Neuronal stem cell (in vitro differentiated cells): ENCODE data around the gene SHISAL1.

Experiments
- DNase-seq: peaks from one replicate; pipeline ENCODE4 v3.0.0-alpha.2; 2013; ENCODE audit warnings: low spot score
- H2AFZ ChIP-seq: one replicate; pipeline ENCODE4 v1.6.1; 2013; ENCODE audit warnings: mild to moderate bottlenecking, low read length, inconsistent platforms
- H2AK5ac ChIP-seq: 2 replicates; pipeline ENCODE4 v1.6.1; 2013; ENCODE audit warnings: low read depth, mild to moderate bottlenecking, inconsistent platforms, low read length, moderate library complexity, mixed read lengths
- H2BK120ac ChIP-seq: 2 replicates; pipeline ENCODE4 v1.6.1; 2013; ENCODE audit warnings: low read depth, mild to moderate bottlenecking, inconsistent platforms, low read length, moderate library complexity, mixed read lengths
- H2BK12ac ChIP-seq: one replicate; pipeline ENCODE4 v1.6.1; 2013; ENCODE audit warnings: low read length, inconsistent platforms
- H2BK15ac ChIP-seq: 2 replicates; pipeline ENCODE4 v1.6.1; 2013; ENCODE audit warnings: mild to moderate bottlenecking, low read length, inconsistent platforms, mixed read lengths
- H2BK5ac ChIP-seq: one replicate; pipeline ENCODE4 v1.6.1; 2013; ENCODE audit warnings: inconsistent platforms, mild to moderate bottlenecking, low read length, moderate library complexity
- H3K14ac ChIP-seq: one replicate; pipeline ENCODE4 v1.6.1; 2013; ENCODE audit warnings: low read length, inconsistent platforms
- H3K18ac ChIP-seq: 2 replicates; pipeline ENCODE4 v1.6.1; 2013; ENCODE audit warnings: low read length, inconsistent platforms
- H3K23ac ChIP-seq: 2 replicates; pipeline ENCODE4 v1.6.1; 2013; ENCODE audit warnings: low read depth, mild to moderate bottlenecking, mixed read lengths, low read length, inconsistent platforms; ENCODE audit not compliant: poor library complexity
- H3K27ac ChIP-seq: replicated peaks from 3 replicates; pipeline ENCODE4 v1.5.1; 2013; ENCODE audit warnings: low read length, inconsistent platforms
- H3K27me3 ChIP-seq, 3 experiments: 2 replicates each; pipeline ENCODE4 v1.6.1; 2013; ENCODE audit warnings: low read length in 3 of 3, mild to moderate bottlenecking in 2 of 3, inconsistent platforms in 1 of 3, low read depth in 1 of 3, mixed read lengths in 1 of 3, moderate library complexity in 1 of 3; ENCODE audit not compliant: control insufficient read depth in 3 of 3, insufficient read depth in 3 of 3
- H3K36me3 ChIP-seq, 2 donors: replicated peaks in 1 of 2; 2 replicates each; pipeline ENCODE4 v1.6.1; 2013; ENCODE audit warnings: low read length in 2 of 2; ENCODE audit not compliant: control insufficient read depth in 2 of 2, insufficient read depth in 2 of 2
- H3K4ac ChIP-seq: 2 replicates; pipeline ENCODE4 v1.6.1; 2013; ENCODE audit warnings: inconsistent platforms, mild to moderate bottlenecking, low read length, moderate library complexity
- H3K4me1 ChIP-seq, 2 donors: 1 replicate in 1 of 2; 2 replicates in 1 of 2; pipeline ENCODE4 v1.6.1; 2013; ENCODE audit warnings: low read length in 2 of 2, low read depth in 1 of 2; ENCODE audit not compliant: control insufficient read depth in 2 of 2, insufficient read depth in 1 of 2
- H3K4me2 ChIP-seq: one replicate; pipeline ENCODE4 v1.6.1; 2013; ENCODE audit warnings: mild to moderate bottlenecking, low read length, inconsistent platforms; ENCODE audit not compliant: insufficient read depth, poor library complexity, severe bottlenecking
- H3K4me3 ChIP-seq, 2 donors: 2 replicates each; pipeline ENCODE4 v1.5.1; 2013; ENCODE audit warnings: low read length in 2 of 2, mild to moderate bottlenecking in 2 of 2, inconsistent platforms in 1 of 2, moderate library complexity in 1 of 2
- H3K79me1 ChIP-seq: one replicate; pipeline ENCODE4 v1.6.1; 2013; ENCODE audit warnings: low read depth, mild to moderate bottlenecking, inconsistent platforms, low read length, moderate library complexity
- H3K9ac ChIP-seq: one replicate; pipeline ENCODE4 v1.6.1; 2013; ENCODE audit warnings: mild to moderate bottlenecking, low read depth, low read length, inconsistent platforms; ENCODE audit not compliant: poor library complexity
- H3K9me3 ChIP-seq, 2 donors: replicated peaks in 1 of 2; 2 replicates each; pipeline versions ENCODE3 to v1.6.1; 2013; ENCODE audit warnings: low read length in 2 of 2, mild to moderate bottlenecking in 2 of 2, inconsistent platforms in 1 of 2, low read depth in 1 of 2, mixed read lengths in 1 of 2, moderate library complexity in 1 of 2; ENCODE audit not compliant: control insufficient read depth in 2 of 2, insufficient read depth in 1 of 2
- H4K8ac ChIP-seq: one replicate; pipeline ENCODE4 v1.6.1; 2013; ENCODE audit warnings: low read depth, mild to moderate bottlenecking, inconsistent platforms, low read length, moderate library complexity
- H4K91ac ChIP-seq: one replicate; pipeline ENCODE4 v1.6.1; 2013; ENCODE audit warnings: low read length, low read depth, mild to moderate bottlenecking, inconsistent platforms; ENCODE audit not compliant: poor library complexity
- WGBS, 2 donors: extraction: QIAGEN DNeasy Blood & Tissue Kit; methylation state at CpG; one replicate each; pipeline ENCODE4 v1.1.7; 2013; ENCODE audit warnings: missing lambda C conversion rate in 2 of 2, mixed read lengths in 1 of 2; ENCODE audit not compliant: insufficient read length in 2 of 2, insufficient replicate concordance in 1 of 2; ENCODE audit errors: extremely low coverage in 2 of 2; 5-methylcytosine and 5-hydroxymethylcytosine counted together

SHISAL1 gene

DNA sequence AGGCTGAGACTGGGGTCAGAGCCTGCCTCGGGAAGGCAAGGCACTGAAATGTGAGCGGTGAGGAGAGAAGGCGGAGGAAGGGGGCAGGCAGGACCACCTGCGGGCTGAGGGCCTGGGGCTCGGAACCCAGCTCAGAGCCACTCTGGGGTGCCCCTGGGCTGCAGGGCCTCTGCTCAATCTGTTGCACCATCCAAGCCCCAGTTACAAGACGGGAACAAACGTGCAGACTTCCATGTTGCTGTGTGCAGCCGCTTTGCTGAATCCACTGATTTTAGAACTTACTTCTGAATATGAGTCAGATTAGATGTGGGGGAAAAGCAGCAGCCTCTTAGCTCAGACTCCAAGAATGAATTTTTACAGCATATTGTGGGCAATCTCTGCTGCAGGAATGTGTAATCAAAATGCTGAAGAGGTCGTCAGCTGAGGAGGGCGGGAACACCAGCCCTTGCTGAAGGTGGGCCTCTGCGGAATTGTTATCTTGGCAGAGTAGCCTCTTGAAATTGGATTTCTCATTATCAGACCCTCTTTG, 110.4 kb downstream of the SHISAL1 start:
- H3K23ac ChIP-seq: no peak overlapping the region
- peak overlapping the region; percentile 27 for H2BK5ac ChIP-seq
- H2AK5ac ChIP-seq: no peak overlapping the region
- H3K9me3 ChIP-seq: no peaks in the 10 kb centered on the region
- peak overlapping the region; percentile 44 for H3K18ac ChIP-seq
- H3K79me1 ChIP-seq: peaks cover 2% of the 10 kb centered on the region
- H3K27me3 ChIP-seq: peaks cover 0 to 32% (median 0%) of the 10 kb centered on the region in 3 experiments
- H3K36me3 ChIP-seq: no peaks in the 10 kb centered on the region
- no peak overlapping the region for H2AFZ ChIP-seq
- H3K4me2 ChIP-seq: no peak overlapping the region
- peak overlapping the region; percentile 82 for H2BK15ac ChIP-seq
- no peak overlapping the region for H3K14ac ChIP-seq
- peak overlapping the region; percentile 70 for H3K9ac ChIP-seq
- peak overlapping the region; percentile 19 for H4K8ac ChIP-seq
- H2BK120ac ChIP-seq: peak overlapping the region; percentile 48
- H4K91ac ChIP-seq: no peak overlapping the region
- no CpG with 5 or more reads among the region's 11 CpGs for WGBS, 2 donors
- H3K4me1 ChIP-seq: peaks cover 0 to 2% of the 10 kb centered on the region in 2 donors
- no peak overlapping the region for H3K27ac ChIP-seq
- no peak overlapping the region for H3K4ac ChIP-seq
- no peak for DNase-seq
- H2BK12ac ChIP-seq: no peak overlapping the region
- peak overlapping the region in 1 of 2 donors; percentile 47 for H3K4me3 ChIP-seq

DNA sequence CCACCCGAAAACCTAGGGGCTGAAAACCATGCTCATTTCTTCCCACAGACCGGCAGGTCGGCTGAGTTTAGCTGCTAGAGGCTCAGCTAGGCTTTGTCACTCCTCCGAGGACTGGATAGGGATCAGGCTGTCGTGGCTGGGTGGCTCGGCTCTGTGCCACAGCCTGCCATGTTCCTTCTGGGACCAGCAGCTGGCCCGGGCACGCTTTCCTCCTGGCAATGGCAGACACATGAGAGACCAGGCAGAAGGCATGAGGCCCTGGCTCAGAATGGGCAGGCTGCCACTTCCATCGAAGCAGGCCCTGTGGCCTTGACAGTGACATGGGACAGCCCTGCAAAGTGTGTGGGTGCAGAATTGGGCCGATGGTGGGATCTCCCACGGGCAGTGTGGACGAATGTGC, 111.1 kb downstream of the SHISAL1 start:
- DNase-seq: no peak
- no peaks in the 10 kb centered on the region for H3K36me3 ChIP-seq
- H4K91ac ChIP-seq: no peak overlapping the region
- H3K14ac ChIP-seq: no peak overlapping the region
- no peak overlapping the region for H3K27ac ChIP-seq
- H3K79me1 ChIP-seq: peaks cover 2% of the 10 kb centered on the region
- peak overlapping the region; percentile 44 for H3K18ac ChIP-seq
- H2BK120ac ChIP-seq: peak overlapping the region; percentile 48
- H3K4me2 ChIP-seq: no peak overlapping the region
- H3K4me3 ChIP-seq: no peak overlapping the region
- H3K4ac ChIP-seq: no peak overlapping the region
- no peak overlapping the region for H2AFZ ChIP-seq
- no CpG with 5 or more reads among the region's 12 CpGs for WGBS, 2 donors
- peak overlapping the region; percentile 81 for H2AK5ac ChIP-seq
- no peak overlapping the region for H2BK12ac ChIP-seq
- H2BK5ac ChIP-seq: no peak overlapping the region
- H2BK15ac ChIP-seq: peak overlapping the region; percentile 82
- H3K9ac ChIP-seq: peak overlapping the region; percentile 45
- H3K23ac ChIP-seq: peak overlapping the region; percentile 3
- no peaks in the 10 kb centered on the region for H3K9me3 ChIP-seq
- no peak overlapping the region for H4K8ac ChIP-seq
- H3K27me3 ChIP-seq: peaks cover 0 to 32% (median 0%) of the 10 kb centered on the region in 3 experiments
- H3K4me1 ChIP-seq: peaks cover 0 to 2% of the 10 kb centered on the region in 2 donors

DNA sequence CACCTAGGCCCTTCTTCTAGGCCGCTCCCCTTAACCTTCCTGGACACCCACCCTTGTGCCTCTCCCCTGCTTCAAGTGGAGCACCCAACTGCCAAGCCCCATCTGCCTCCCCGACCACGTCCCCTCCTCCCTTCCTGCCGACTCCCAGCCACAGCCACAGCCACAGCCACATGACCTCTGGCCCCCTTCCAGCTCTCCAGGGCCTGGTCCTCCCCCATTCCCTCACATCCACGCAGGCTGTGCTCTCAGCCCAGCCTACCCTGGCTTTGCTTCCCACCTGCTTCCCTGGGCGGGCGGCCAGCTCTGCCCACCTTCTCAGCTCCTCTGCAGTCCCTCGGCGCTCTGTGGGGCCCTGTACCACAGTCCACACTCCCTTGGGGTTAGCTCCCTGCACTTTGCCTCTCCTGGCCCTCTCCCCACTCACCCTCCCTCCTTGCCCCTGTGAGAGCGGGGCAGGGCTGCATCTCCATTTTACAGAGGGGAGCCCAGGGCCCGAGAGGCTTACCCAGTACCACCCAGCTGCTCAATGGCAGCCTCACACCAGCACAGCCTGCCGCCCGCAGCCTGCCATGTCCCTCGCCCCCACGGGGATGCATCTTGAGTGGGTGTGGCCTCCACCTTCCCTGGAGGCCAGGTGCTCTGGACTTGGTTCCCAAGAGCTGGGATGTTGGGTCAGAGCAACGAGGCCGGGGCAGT, 111.7 kb downstream of the SHISAL1 start:
- peak overlapping the region; percentile 81 for H2AK5ac ChIP-seq
- no peak overlapping the region for H3K4me3 ChIP-seq
- DNase-seq: no peak
- H3K27ac ChIP-seq: no peak overlapping the region
- no peak overlapping the region for H4K8ac ChIP-seq
- WGBS, 2 donors: no CpG with 5 or more reads among the region's 17 CpGs
- H2BK15ac ChIP-seq: peak overlapping the region; percentile 82
- peak overlapping the region; percentile 66 for H3K14ac ChIP-seq
- no peak overlapping the region for H3K4me2 ChIP-seq
- H3K4me1 ChIP-seq: peaks cover 0 to 2% of the 10 kb centered on the region in 2 donors
- peak overlapping the region; percentile 24 for H2BK12ac ChIP-seq
- peaks cover 2% of the 10 kb centered on the region for H3K79me1 ChIP-seq
- H3K36me3 ChIP-seq: no peaks in the 10 kb centered on the region
- H3K4ac ChIP-seq: no peak overlapping the region
- peaks cover 0 to 31% (median 0%) of the 10 kb centered on the region in 3 experiments for H3K27me3 ChIP-seq
- H3K23ac ChIP-seq: peak overlapping the region; percentile 40
- H2AFZ ChIP-seq: no peak overlapping the region
- peak overlapping the region; percentile 46 for H3K9ac ChIP-seq
- H3K18ac ChIP-seq: peak overlapping the region; percentile 44
- H3K9me3 ChIP-seq: no peaks in the 10 kb centered on the region
- peak overlapping the region; percentile 62 for H4K91ac ChIP-seq
- no peak overlapping the region for H2BK120ac ChIP-seq
- no peak overlapping the region for H2BK5ac ChIP-seq

DNA sequence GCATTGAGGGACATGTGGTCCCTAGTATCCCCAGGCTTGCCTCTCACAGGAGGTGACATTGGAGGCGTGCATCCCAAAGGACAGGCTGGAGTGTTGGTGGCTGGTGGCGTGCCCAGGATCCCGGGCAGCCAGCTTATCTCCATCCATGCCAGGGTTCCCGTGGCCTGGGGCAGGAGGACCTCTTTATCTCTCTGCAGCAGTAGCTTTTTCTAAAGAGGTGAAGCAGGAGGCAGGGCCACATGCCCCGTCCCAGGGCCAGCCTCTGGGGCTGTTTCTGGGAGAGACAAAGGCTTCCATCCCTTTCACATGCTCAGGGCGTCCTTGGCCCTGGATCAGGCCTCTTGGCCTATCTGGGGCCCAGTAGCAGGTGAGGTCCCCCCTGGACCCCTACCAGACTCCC, 112.3 kb downstream of the SHISAL1 start:
- Histone ChIP-seq H3K4ac (no peak overlapping the region), H3K18ac (peak overlapping the region; percentile 44), H2BK15ac (peak overlapping the region; percentile 82), H2BK12ac (peak overlapping the region; percentile 67), H2AK5ac (peak overlapping the region; percentile 81), H3K9ac (peak overlapping the region; percentile 9), H3K23ac (no peak overlapping the region), H2AFZ (no peak overlapping the region), H3K4me2 (no peak overlapping the region), H3K4me1 (peaks cover 0 to 2% of the 10 kb centered on the region in 2 donors), H3K9me3 (no peaks in the 10 kb centered on the region), H3K27ac (no peak overlapping the region), H4K8ac (no peak overlapping the region), H3K36me3 (no peaks in the 10 kb centered on the region), H3K27me3 (peaks cover 0 to 36% (median 0%) of the 10 kb centered on the region in 3 experiments), H3K79me1 (peaks cover 2% of the 10 kb centered on the region), H2BK5ac (no peak overlapping the region), H3K4me3 (no peak overlapping the region), H3K14ac (no peak overlapping the region), H4K91ac (peak overlapping the region; percentile 62), H2BK120ac (peak overlapping the region; percentile 52)
- WGBS, 2 donors: no CpG with 5 or more reads among the region's 6 CpGs
- DNase-seq: no peak
